ENCODE measurements around the gene FAM89B.
A peak's percentile ranks its signal among the peaks of the same experiment; 100 is the strongest.

The FAM89B gene

DNA sequence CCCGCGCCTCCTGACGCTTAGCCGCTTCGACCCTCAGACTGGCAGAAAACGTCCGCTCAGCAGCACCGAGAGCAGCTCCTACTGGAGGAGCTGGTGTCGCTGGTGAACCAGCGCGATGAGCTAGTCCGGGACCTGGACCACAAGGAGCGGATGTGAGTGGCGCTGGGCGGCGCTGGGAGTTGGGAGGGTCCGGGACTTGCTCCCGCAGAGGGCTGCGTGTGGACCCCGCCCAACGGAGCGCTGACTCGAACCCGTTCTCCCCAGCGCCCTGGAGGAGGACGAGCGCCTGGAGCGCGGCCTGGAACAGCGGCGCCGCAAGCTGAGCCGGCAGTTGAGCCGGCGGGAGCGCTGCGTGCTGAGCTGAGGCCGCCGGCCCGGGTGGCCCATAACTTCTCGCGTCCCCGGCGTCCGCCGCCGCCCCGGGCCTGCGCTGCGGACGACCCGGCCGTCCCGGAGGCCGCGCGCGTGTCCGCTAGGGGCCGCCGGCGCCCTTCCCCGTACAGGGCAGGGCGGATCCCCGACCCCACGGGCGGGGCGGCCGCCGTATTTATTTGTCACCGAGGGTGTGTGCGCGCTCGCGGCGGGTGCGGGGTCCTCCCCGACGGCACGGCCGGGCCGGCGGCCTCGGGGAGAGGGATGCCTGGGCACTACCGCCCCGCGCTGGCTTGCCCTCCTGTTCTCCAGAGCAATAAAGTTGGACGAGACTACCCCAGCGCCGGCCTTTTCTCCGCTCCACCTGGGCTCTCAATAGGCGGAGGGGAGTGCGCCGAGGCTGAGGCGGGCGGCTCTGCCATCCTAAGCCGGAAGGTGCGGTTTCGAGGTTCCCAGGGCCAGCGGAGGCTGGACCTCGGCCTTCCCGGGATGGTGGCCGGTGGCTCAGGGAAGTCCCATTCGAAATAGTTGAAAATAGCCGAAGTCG lies 19.9 kb downstream of the FAM89B start:
- DNase-seq: peak; percentile 54

DNA sequence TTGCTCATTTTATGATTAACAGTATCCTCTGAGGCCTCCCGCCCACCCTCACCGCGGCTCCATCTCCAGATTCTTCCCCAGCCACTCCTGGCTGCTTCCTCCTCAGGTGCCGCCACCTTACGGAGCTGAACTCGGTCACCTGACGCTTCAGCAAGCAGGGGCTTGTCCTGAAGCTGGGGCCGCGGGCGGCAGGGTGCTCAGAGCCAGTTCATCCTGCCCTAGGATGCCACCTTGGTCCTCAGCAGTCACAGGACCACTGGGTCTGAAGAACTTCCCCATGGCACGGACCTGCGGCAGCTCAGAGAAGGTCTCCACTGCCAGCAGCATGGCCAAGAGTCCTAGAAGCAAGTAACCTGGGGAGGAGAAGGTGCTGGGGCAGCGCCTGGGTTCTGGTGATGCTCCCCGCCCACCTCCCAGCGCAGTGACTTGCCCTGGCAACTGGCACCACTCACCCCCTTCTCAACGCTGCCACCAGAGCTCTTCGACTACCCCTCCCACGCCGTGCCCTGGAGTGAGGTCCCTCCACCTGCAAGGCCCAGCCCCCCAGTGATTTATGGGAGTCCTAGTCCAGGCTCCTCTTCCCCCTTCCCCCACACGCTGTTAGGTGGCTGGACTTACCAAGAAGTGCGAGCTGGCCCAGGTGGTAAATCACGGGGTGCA lies 20.6 kb downstream of the FAM89B start:
- peak; percentile 70 for DNase-seq

DNA sequence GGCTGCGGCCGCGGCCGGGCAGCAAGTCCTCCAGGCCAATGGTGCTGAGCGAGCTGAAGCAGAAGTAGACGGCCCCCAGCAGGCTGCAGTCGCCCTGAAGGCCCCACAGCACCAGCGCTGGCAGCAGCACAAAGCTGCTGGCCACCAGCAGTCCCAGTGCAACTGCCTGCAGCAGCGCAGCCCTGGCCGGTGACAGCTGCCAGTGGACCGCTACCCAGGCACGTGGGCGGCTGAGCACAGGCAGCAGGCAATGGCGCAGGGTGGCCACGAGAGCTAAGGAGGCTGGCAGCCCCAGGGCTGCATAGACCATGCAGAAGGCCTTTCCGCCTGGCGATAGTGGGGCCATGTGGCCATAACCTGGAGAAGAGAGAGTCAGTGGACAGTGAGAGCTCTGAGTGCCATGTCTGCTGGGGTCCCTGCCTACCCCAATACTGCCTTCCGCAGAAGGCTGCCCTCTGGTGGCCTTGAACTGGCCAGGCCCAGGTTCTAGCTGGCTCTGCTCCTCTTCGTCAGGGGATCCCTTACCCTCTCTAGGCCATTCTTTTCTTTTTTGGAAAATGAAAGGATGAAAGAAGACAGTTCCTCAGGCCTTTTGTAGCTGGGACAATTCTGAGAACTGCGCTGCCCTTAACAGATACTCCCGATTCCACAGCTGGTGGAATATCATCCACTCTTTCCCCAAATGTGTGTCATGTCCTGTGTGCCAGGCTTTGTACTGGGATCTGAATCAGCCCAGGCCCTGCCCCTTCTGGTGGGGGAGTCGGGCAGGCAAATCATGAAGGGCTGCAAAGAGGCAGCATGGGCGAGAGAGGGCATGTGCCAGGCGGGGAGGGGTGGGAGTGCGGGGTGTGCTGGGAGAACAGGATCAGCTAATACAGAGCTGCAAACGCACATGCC lies 21.4 kb downstream of the FAM89B start:
- peak; percentile 5 for DNase-seq

DNA sequence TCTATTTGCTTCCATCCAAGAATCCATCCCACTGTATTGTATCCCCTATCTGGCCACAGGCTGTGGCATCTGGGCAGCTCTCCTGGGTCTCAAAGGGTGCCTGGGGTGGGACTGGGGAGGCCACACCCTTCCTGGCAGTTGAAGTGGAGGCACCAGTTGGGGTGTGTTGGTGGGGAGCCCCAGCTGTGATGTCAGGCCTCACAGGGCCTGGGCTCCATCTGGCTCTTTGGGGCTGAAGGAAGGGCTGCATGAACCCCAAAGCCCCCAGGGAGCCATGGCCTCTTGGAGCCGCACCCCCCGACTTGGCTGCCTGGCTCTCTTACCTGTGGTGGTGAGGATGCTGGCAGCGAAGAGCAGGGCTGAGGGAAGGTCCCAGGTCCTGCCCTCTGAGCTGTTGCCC lies 22.8 kb downstream of the FAM89B start:
- DNase-seq: no peak

DNA sequence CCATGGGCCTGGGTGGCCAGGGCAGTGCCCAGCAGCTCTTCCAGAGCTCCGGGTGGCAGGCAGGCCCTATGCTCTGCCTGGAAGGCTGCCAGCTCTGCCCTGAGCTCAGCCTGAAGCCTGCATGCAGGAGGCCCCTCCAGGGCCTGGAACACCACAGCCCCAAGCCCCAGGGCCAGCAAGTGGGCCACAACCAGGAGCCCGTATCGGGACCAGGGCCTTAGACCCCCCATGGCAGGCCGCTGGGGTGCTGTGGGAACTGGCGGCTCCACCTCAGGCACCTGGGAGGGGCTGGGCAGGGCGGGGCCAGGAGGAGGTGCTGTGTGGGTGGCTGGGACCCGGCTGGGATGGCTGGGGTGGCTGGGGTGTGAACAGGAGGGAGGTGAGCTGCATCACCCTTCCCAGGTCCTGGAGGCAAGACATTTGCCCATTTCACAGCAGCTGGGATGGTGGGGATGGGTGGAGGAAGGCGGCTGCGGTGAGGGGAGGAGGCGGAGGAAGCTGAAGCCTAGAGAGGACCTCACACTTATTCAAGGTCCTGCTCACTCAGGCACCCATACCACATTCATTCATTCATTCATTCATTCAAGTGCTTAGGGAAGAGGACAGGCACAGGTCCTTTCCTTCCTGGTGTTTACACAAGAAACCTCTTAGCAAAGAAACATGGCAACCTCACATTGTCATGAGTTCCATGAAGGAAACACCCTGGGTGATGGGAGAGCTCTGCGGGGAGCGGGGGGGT lies 23.4 kb downstream of the FAM89B start, which contains the start of gene KCNK7:
KCNK7 (minus strand) TSS at position 258 of the 739 bp plus-strand sequence; CDS start at position 230, 28 bp downstream.
- DNase-seq: no peak

DNA sequence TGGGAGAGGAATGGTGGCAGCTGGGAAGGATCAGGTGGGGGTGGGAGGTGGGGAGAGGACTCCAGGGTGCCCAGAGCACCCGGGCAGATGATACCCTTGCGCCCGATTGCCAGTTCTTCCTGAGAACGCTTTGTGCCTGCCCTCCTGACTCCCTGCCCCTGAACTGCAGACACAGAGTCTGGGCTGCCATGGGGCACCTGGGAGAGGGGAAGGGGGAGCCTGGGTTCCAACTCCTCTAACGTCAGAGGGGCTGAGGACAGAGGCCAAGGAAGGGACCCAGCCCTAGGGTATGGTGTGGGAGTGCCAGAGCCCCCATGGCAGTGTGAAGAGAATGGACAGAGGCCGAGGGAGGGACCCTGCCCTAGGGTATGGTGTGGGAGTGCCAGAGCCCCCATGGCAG lies 24.2 kb downstream of the FAM89B start:
- no peak for DNase-seq

DNA sequence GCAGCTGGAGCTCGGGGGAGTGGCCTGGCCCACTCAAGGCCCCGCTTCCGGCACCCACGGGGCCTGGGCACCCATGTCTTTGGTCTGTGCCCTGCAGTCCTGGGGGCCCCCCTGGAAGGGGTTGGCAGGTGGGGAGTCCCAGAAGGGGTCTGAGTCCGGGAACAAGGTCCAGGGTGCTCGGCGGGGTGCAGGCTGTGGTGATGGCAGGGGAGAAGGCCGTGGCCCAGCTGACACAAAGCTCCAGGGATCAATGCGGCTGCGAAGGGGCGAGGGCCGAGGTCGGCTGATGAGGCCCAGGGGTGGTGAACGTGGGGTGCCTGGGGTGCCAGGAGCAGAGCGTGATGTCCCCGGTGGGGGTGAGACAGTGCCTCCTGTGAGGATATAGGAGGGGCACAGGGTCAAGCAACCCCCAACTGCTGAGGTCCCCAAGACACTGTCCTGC lies 25.9 kb downstream of the FAM89B start:
- DNase-seq: no peak

DNA sequence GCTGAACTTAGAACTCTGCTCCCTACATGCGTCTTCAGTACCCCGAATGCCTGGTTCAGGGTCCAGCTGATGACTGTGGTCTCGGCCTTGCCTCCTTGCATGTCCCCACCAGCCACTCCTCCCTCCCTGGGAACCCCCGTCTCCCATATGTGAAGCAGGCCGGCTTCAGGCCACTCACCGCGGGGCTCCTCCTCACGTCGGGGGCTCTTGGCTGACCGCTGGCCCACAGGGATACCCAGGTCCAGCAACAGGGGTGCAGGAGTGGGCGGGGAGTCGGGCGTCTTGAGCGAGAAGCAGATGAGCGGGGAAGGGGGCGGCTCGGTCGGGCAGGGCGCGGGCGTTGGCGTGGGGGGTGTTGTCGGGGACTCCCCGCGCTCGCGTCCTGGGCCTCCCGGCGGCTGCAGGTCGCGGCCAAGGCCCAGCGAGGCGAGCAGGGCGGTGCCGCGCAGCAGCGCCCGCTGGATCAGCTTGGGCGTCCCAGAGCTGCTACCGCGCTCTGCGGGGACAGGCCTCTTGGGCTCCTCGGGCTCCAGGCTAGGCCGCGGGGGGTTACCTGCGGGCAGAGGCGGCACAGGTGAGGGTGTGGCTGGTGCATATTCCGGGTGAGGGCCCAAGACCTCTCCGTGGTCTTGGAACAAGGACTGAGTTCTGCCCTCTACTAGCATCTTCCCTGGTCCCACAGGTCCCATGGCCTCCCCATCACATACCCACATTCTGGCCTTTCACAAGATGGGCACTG lies 27.0 kb downstream of the FAM89B start:
- DNase-seq: no peak

DNA sequence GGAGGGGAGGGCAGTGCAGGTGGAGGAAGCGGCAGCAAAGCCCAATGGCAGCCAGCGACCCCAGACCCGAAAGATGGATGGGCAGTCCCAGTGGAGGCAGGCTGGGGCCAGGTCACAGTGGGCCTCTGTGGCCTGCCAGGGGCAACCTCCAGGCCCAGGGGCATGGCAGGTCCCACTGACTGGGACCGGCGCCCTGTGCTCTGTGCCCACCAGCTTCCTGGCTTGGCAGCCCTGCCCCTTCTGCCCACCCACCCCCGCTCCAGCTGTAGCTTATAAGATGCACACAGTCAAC lies 27.6 kb downstream of the FAM89B start:
- no peak for DNase-seq

DNA sequence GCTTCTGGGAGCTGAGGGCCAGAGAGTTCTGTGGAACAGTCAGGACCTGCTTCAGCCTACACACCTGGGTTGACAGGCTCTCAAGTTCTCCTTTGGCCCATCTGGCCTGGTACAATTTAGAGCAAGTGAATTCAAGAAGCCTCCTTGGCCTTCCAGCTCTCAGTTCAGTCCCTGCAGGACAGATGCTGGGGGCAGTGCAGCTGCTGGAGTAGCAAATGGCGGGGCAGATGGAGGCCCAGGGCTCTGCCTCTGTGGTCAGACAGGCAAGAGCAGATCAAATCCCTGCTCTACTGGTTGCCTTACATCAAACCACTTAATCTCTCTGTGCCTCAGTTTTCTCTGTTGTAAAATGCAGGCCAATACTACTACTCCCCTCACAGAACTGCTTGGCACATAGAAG lies 31.9 kb downstream of the FAM89B start:
- DNase-seq: no peak

DNA sequence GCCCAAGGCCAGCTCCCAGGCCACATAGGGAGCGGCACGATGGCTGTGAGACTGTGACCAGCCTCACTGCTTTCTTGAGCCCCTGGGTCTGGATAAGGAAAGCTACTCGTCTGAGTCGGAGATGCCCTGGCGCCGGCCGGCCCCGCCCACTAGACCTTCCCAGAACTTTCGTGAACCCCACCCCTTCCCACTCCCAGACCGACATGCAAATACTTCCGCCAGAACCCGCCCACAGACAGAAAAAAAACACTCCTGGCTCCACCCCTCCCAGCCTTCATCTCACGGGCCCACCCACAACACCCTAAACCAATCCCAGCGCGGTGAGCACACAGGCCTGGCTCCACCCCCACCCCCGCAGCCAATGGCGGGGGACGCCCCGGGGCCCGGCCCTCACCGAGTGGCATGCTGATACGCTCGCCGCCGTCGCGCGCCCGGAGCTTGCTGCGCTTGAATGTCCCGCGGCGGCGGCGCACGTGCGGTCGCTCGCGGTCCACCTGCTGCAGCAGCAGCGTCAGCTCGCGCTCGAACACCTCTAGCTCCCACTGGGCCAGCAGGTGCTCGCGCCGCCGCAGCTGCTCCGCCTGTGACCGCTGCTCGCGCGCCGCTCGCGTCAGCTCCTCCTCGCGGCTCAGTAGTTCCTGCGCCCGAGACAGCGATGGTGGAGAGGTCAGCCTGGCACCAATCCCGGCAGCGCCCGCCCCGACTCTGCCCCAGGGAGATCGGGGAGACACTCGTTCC lies 34.7 kb downstream of the FAM89B start:
- no peak for DNase-seq

DNA sequence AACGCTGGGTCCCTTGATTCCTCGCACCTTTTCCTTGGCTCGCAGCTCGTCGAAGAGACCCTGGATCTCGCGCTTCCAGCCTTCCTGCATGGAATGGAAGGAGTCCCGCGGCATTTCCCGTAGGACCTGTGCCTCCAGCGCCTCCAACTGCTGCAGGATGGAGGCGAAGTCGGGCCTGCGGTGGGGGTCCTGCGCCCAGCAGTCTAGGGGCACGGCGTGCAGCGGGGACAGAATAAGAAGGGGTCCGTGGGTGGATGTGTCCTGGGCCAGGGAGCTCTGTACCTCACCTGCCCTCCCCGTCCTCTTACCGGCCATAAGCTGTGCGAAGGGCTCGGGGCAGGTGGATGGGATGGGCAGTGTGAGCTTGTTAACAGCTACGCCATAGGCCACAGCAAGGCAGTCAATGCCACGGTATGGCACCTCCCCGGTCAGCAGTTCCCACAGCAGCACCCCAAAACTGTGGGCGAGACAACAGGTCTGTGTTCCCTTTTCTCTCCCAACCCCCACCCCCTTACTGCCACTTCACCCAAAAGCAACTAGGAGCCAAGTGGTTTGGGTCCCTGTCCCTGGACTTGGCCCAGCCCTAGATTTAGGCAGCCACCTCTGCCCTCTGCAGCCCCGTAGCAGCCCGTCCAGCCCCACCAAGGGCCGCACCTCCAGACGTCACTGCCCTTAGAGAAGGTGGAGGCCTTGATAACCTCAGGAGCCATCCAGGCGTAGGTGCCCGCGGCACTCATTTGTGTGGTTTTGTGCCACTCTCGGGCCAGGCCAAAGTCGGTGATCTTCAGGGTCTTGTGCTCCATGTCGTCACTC lies 35.5 kb downstream of the FAM89B start:
- DNase-seq: no peak

DNA sequence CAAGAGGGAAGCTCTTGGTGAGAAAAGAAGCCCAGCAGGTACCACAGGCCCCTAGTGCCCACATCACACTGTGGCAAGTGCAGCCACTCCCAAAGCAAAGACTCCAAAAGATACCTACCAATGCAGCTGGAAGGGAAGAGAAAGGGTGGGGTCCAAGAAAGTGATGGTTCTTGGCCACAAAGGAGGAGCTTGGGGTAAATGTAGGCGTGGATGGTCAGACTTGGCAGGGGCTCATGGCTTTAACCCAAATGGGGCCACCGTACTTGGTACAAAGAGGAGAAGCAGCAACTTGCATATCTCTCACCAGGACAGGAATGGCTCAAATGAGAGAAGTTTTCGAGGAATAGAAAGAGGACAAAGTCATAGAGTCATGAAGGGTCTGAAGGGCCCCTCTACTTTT lies 36.9 kb downstream of the FAM89B start:
- no peak for DNase-seq

DNA sequence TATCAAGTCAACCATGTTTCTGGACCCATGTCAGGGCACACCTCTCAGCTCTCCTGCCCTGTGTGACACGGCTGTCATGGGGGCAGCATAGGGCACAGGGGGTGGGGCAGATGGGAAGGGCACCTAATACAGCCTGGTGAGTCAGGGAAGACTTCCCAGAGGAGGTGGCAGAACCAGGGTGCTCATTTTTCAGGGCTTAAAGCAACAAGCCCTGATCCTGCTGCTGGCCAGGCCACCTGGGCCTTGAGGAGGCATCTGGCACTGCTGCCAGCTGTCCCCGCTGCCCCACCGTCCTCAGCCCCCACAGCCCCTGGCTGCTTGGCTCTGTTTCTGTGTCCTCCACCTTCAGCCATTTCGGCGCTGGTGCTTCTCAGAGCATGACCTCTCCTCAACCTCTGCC lies 37.3 kb downstream of the FAM89B start:
- DNase-seq: no peak

DNA sequence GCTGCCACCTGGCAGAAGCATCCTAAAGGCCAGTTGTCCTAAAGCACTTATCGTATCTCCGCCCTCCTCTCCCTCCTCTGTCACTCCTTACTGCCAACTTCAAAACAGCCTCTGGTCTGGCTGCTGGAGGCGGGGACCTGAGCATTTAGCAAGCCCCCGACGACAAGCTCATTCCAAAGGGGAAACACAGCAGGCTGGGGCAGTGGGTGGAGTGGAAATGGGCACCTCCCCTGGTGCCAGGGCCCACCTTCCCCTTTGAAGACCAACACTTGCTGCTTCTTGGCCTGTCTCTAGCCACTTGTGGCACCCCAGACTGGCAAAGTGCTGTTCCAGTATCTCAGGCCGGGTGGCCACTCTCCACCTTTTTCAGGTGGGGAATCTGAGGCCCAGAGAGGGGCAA lies 38.1 kb downstream of the FAM89B start:
- no peak for DNase-seq

DNA sequence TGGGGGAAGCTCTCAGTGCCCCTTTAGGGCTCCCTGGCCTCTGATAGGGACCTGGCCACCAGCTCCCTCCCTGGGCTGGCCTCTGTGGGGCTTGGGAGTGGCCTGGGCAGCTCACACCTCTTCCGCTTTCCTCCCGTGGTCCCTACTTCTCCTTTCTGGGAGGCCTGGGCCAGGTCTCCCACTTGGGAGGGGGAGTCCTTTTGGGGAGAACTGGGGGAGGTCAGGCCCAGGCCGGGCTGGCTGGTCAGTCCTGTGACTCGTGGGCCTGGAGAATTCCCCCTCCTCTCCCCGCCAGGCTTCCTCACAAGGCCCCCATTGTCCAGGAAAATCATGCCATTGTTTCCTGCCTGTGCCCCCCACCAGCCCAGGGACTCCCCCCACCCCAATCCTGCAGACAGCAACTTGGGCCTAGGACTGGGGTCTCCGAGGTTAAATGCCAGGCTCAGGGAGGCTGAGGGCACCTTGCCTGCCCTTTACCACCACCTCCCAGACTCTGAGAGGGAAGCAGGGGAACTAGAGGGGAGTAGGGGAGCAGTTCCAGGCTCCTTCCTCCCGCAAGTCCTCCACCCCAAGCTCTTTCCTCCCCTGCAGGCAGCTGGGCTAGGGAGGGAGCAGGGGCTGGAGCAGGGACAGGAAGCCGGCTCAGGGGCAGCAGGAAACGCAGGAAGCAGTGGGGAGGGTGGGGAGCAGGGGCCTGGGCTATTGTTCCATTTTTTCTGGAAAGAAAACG lies 38.9 kb downstream of the FAM89B start:
- DNase-seq: no peak

DNA sequence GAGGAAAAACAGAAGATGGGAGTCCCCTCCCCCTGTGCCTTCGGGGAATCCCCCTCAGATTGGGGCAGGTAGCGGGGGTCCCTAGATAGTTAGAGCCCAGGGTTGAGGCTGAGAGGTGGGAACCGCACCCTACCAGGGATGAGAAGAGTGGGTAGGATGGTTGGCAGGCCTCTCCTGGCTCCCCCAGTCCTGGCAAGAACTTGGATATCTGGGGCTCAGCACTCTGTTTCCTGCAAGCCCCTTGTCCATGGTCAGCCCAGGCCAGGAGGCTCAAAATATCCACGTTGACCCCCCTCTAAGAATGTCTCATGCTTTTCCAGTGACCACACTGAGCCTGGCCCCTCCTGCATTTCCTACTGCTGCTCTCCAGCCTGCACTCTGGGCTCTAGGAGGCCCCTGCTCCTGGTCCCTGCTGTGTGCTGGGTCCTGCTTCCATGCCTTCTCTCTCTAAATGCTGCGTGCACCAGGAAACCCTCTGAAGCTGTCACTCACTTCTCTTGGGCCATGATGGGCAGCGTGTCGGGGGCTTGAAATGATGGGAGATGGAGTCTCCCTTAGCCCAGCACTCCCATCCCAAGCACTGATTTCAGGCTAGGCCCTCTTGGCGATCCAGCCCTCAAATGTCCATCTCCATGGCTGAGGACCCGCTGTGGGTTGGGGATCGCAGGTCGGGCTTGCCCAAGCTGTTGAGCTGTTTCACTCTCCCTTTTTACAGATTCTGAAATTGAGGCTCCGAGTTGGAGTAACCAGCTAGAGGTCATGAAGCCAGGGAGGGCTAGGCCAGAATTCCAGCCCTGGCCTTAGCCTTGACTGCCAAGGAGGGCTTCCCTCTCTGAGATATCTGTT lies 39.6 kb downstream of the FAM89B start:
- DNase-seq: no peak

DNA sequence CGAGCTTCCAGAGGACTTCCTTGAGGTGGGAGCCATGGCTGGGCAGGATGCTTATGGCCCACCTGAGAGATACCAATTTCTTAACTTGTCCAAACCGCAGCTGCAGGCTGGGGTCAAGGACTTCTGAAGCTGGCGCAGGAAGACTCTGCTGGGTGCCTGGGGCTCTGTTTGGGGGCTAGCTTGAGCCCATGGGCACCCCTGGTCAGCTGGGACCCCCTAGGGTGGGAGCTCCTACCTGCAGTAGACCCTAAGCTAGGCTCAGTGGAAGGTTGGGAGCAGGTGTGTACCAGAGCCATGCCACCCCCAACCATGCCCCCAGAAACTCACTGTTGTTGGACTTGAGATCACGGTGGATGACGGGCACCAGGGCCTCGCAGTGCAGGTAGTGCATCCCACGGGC lies 40.4 kb downstream of the FAM89B start:
- no peak for DNase-seq

Measured in NCI-H1105 treated with DMSO at 0.1 percent for 48 hours (cell line).